ENCODE data around the gene CRELD2. TPM values are rescaled to one million over a fixed set of nuclear protein-coding genes. Genes with fewer than 3 reads are reported as not detected.

CRELD2 gene
- total and polyA plus RNA-seq, 8 donors: 28.5 to 79.7 (median 34.1) TPM

DNA sequence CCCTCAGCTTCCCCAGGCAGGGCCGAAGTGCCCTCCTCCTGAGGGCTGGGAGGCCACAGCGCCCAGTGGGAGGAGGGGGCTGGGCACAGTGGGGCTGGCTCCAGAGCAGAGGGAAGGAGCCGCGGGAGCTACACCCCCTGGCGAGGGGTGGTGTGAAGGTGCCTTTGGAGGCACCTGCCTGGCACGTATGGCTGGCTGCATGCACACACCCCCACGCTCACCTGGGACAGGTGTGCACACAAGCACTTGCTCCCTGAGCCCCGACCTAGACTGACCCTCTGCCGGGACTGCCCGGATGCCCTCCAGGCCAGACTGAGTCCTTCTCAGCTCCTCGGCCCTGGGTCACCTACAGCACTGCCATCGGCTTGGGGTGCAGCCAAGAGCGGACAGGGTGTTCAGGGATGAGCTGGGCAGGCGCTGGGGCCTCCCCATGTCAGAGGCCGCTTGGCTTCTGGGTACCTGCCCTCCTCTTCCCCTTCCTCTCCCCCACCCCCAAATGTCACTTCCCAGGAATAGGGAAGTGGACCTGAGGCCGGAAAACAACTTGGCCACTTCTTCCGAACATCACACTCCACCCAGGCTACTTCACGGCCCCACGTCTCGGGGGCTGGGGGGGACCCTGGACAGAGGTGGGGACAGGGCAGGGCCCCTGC, 34.7 kb downstream of the CRELD2 start:
- H3K27me3 ChIP-seq: no peaks in the 10 kb centered on the region
- DNase-seq (peak in 3 of 4 donors; percentile 63 to 87 (median 77)), ATAC-seq (peak; percentile 10)
- no peak for TF ChIP-seq CTCF (IDR thresholded peaks at IDR 0.05)
- peaks cover 44 to 71% of the 10 kb centered on the region in 2 donors for H3K4me1 ChIP-seq
- no peak overlapping the region for H3K4me3 ChIP-seq
- H3K9me3 ChIP-seq: no peaks in the 10 kb centered on the region
- intact Hi-C loops (cut with DNase I): no loop called here
- H3K27ac ChIP-seq: peak overlapping the region; percentile 86
- H3K36me3 ChIP-seq: no peaks in the 10 kb centered on the region

- ATAC-seq: no peak
- DNase-seq: peak in 2 of 4 donors; percentile 49 to 83
- H3K4me1 ChIP-seq: peaks cover 44 to 78% of the 10 kb centered on the region in 2 donors
- H3K27me3 ChIP-seq: no peaks in the 10 kb centered on the region
- no peaks in the 10 kb centered on the region for H3K36me3 ChIP-seq
- intact Hi-C loops (cut with DNase I): no loop called here
- H3K27ac ChIP-seq: peak overlapping the region; percentile 86
- no peak for TF ChIP-seq CTCF (IDR thresholded peaks at IDR 0.05)
- H3K4me3 ChIP-seq: no peak overlapping the region
- H3K9me3 ChIP-seq: no peaks in the 10 kb centered on the region
These were observed 35.4 kb downstream of the CRELD2 start for GRCh38 chr22:49953680-49954344.

GRCh38 chr22:49954354-49954753, 35.9 kb downstream of the CRELD2 start:
- no peak overlapping the region for H3K4me3 ChIP-seq
- intact Hi-C loops (cut with DNase I): no loop called here
- DNase-seq (peak in 2 of 4 donors; percentile 77 to 88), ATAC-seq (peak; percentile 38)
- H3K36me3 ChIP-seq: no peaks in the 10 kb centered on the region
- H3K4me1 ChIP-seq: peaks cover 44 to 83% of the 10 kb centered on the region in 2 donors
- peak overlapping the region; percentile 86 for H3K27ac ChIP-seq
- no peak for TF ChIP-seq CTCF (IDR thresholded peaks at IDR 0.05)
- H3K27me3 ChIP-seq: no peaks in the 10 kb centered on the region
- H3K9me3 ChIP-seq: no peaks in the 10 kb centered on the region

DNA sequence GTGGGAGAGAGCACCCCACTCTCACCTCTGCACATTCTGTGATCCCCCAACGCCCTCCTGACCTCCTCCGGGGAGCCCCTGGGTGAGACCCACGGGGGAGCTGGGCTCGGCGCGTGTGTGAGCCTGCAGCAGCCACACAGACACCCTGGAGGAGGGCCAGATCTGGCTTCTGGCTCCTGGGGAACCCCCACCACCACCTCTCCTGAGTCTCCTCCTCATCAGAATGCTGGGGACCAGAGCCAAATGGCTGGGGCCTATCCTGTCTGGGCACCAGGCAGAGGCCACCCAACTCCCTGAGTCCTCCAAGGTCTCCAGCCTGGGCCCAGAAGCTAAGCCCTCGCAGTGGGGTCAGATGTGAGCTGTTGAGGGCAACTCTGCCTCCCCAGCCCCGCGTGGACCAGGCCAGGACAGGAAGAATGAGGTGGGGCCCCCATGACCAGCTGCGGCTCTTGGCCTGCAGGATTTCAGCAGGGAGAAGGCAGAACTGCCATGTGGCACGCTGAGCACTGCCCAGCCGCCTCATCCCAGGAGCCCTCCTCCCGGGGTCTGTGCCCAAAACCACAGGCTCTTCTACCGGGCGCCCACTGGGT, 36.7 kb downstream of the CRELD2 start:
- Histone ChIP-seq H3K36me3 (no peaks in the 10 kb centered on the region), H3K4me1 (peaks cover 40 to 83% of the 10 kb centered on the region in 2 donors), H3K4me3 (no peak overlapping the region), H3K27me3 (no peaks in the 10 kb centered on the region), H3K27ac (peak overlapping the region; percentile 86), H3K9me3 (no peaks in the 10 kb centered on the region)
- no peak for TF ChIP-seq CTCF (IDR thresholded peaks at IDR 0.05)
- intact Hi-C loops (cut with DNase I): no loop called here
- DNase-seq: peak in 2 of 4 donors; percentile 39 to 69
- ATAC-seq: no peak
